GM19035 (cell line): ENCODE measurements around the gene CLIP2.

Experiments used
- ATAC-seq: cut with Tn5 transposase; IDR thresholded peaks from one replicate; pipeline ENCODE4 v1.9.1; 2021; ENCODE audit not compliant: unreplicated experiment

Gene CLIP2

DNA sequence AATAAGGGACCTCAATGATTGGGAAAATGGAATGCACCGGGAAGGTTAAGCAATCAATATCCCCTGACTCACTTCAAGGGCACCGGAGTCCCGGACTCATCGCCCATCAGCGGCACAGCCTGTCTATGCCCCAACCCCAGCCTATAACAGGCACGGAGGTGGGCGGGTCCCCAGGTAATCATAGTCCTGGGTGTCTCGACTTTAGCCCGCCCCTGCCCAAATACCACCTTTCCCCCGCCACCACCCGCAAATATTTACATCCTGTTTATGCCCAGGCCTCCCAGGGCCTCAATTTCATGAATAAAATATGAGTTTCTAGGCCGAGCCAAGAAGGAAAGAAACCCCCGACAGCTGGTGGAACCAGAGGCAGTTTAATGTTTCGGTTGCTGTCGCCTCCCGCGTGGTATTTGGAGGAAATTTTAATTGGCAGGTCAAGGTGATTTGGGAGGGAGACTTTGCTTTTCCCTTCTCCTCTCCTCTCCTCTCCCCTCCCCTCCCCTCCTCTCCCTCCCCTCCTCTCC is 19.4 kb upstream of the CLIP2 start:
- ATAC-seq = peak; percentile 34

GRCh38 chr7:74271742-74272141 is 17.5 kb upstream of the CLIP2 start:
- no peak for ATAC-seq

- peak; percentile 75 for ATAC-seq
These were observed 16.7 kb upstream of the CLIP2 start for GRCh38 chr7:74272305-74273038.

- no peak for ATAC-seq
These were observed 13.8 kb upstream of the CLIP2 start for GRCh38 chr7:74275401-74275881.

DNA sequence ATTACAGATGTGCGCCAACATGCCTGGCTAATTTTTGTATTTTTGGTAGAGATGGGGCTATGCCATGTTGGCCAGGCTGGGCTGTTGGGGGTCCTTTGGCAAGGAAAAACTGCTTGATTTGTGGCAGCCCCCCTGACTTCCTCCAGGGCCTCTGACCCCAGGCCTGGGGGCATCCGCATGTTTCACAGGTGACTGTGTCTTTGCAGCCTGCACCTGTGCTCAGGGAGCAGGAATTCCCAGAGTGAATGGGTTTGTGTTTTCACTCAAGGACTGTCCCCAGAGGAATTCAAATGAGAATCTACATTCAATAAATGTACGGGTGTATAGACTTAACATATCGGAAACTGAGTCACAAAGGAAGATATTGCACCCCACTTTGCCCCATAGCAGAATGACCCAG is 11.6 kb upstream of the CLIP2 start:
- ATAC-seq = no peak

- no peak for ATAC-seq
These were observed 8.2 kb upstream of the CLIP2 start for GRCh38 chr7:74280985-74281384.

DNA sequence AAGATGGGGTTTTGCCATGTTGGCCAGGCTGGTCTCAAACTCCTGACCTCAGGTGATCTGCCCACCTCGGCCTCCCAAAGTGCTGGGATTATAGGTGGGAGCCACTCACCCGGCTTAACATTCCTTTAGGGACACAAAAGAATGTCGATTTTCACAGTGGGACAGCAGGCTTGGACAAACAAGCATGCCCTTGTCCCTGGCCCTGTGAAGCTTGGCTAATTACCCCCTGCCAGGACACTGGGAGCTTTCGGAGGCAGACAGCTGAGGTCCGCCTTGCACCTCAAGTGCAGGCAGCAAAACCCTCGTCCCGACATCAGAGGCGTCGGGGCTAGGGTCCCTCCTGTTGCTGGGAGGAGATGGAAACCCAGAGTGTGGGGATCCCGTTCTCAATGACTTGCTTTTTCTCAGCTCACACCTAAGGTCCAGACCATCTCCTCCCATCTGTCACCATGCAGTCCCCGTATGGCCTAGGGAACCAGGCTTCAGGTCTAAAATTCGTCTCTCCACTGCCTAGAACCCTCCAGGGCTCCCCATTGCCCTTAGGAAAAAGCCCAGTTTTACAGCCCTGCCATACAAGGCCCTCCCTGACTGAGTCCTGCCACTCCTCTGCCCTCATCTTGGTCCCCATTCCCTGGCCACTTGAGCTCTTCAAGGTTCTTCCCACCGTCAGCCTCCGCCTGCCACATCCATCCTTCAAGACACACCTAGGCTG is 6.3 kb upstream of the CLIP2 start:
- no peak for ATAC-seq

DNA sequence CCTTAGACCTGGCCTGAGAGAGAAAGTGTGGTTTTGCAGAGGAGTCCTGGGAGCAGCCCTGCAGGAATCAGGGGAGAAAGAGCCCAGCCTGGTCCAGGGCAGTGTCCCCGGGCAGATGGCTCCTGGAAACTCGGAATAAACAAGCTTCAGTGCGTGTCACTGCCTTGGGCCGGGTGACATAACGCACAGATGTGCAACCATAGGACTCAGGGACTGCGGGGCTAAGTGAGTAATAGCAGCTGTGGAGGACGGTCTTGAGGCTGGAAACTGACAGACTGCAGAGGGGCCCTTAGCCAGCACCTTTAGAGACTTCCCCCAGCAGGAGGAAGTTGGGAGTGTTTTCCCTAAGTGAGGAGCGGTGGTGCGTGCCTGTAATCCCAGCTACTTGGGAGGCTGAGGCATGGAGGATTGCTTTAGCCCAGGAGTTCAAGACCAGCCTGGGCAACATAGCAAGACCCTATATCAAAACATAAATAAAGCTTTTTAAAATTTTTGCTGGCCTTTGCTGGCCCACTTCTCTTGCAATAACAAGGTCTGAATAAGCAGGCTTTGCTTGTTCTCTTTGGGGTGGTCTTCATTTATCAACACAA is 5.3 kb upstream of the CLIP2 start:
- ATAC-seq = no peak

DNA sequence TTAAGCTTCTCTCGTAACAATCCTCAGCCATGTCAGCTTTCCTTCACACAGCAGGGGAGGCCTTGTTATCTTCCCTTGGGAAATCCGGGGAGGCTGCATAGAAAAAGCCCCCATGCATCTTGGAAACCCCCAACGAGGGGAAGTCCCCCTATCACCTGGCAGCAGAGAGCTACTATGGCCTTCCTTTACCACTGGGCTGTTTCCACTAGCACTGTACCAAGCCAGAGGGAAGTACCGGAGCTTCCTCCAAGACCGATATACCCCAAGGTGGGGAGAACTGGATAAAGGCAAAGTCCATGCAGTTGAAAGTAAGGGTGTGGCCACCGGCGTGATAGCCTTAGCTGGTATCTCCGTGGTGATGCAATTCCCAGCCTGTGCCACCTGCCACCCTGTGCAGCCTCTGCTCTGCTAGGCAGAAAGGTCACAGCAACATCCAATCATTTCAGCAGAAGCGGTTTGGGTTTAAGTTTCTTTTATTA is 4.4 kb upstream of the CLIP2 start:
- ATAC-seq = no peak

DNA sequence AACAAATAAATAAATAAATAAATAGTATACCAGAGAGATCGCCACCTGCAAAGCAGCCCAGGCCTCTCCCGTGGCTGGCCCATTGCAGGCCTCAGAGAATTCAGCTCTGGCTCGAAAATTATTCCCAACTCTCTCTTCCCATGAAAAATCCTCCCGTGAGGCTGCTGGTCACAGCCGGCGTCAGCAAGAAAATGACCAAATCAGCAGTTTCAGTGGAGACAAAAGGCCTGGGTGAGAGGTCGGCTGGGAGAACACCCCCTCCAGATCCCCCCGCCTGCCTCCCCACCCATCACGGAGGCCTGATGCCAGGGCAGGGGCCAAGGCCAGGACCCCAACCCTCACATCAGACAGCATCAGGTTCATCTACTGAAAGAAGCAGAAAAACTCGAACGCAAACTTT is 3.1 kb upstream of the CLIP2 start:
- ATAC-seq = no peak

DNA sequence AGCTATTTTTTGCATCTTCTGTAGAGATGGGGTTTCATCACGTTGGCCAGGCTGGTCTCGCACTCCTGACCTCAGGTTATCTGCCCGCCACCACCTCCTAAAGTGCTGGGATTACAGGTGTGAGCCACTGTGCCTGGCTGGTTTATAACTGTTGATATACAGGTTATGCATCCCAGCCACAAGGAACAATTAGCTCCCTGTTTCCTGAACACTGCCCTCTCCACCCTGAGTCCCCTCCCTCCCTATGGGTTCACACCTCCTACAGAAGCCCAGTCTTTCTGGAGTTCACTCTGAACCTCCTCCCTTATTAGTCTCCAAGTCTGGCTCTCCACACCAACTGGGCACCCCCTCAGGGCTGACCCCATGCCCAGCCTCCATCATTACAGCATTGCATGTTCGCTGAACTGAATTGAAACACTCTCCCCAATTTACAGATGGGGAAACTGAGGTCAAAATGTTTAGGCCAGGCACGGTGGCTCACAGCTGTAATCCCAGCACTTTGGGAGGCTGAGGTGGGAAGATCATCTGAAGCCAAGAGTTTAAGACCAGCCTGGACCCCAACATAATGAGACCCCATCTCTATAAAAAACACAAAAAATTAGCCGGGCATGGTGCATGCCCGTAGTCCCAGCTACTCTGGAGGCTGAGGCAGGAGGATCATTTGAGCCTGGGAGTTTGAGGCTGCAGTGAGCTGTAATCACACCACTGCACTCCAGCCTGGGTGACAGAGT is 1.7 kb upstream of the CLIP2 start:
- no peak for ATAC-seq

DNA sequence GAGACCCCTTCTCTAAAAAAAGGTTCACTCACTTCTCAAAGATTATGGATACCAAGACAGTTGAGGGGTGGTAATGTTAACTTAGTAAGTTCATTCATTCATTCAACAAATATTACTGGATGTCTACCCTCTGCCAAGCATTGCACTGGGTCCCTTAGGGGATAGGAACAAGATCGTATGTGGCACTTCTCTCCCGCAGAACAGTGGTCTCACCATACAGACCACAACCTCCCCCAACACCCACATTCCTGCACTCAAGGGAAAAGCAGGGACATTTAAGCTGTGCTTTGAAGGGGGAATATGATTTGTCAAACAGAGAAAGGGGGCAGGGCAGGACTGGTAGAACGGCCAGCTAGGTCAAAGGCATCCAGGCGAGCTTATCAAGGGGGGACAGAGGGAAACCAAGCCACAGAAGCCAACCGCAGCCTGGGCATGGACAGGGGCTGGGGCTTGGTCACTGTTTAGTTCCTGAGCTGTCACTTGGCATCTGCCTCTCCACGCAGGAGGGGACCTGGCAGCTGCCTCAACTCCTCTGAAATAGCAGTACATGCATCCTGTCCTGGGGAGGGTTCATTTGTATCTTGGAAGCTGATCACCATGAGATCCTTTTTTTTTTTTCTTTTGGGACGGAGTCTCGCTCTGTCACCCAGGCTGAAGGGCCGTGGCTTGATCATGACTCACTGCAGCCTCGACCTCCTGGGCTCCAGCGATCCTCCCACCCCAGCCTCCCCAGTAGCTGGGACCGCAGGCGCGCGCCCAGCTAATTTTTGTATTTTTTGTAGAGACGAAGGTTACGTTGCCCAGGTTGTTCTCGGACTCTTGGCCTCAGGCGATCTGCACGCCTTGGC is 949 bp upstream of the CLIP2 start:
- no peak for ATAC-seq

- ATAC-seq = no peak
These were observed 699 bp downstream of the CLIP2 start for GRCh38 chr7:74289659-74290552.

DNA sequence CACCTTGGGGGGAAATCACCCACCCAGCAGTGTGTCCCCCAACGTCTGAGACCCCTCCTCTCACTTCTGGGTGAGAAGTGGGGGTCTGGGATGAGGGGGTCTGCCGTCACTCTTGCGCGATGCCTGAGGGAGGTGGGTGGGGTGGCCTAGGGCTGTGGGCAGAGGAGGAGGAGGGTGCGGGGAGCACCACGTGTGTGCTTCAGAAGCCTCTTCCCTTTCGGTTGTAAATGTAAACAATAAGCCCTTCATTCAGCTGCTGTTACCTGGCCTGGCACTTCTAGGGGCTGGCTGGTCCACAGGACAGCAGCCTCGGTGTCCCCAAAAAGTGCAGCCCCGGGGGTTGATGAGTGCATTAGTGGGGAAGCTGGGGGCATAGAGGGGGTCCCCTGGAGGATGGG is 1.3 kb downstream of the CLIP2 start:
- no peak for ATAC-seq

DNA sequence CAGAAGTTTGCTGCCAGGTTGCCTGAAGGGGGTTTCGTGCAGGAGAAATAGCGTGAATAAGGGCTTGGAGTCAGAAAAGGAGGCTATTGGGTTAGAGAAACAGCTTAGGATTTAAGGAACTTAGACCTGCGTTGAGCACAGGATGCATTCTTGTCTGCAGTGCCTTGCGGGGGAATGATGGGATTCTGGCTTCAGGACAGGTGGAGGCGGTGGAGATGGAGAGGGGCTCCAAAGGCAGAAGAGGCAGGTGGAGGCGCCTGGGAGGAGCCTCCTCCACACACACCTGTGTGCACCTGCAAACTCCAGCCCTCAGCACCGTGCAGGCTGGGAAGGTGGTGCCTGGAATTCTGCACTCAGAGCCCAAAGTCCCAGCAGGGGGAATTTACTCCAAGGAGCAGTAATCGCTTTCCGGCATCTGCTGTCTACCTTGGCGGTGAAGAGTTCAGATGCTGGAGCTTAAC is 1.8 kb downstream of the CLIP2 start:
- ATAC-seq = no peak

GRCh38 chr7:74291535-74291934 is 2.3 kb downstream of the CLIP2 start:
- ATAC-seq = no peak

- ATAC-seq = no peak
These were observed 3.8 kb downstream of the CLIP2 start for GRCh38 chr7:74292757-74293576.

DNA sequence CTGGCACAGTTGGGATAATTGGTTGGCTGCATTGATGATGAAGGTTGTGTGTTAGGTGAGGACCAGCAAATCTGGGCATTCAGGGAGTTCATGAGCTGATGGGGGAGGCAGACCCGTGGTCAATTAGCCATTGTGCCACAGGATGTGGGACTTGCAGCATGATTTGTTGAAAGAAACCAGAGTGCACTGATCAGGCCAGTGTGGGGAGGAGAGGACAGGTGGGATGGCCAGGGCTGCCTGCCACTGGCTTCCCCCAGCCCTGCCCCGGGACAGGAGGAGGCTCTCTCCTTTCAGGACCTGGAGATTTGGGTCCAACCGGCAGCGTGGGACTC is 4.3 kb downstream of the CLIP2 start:
- ATAC-seq = no peak
